ENCODE data around the gene CLDN9.
A peak's percentile ranks its signal among the peaks of the same experiment; 100 is the strongest.

GRCh38 chr16:3035972-3036725 is 23.4 kb downstream of the CLDN9 start:
- peak; percentile 38 to 52 (median 51) for TF ChIP-seq POLR2A (IDR thresholded peaks at IDR 0.05)
- no peak for TF ChIP-seq CTCF (IDR thresholded peaks at IDR 0.05)
